CD8-positive, alpha-beta memory T cell (primary cell): Measurements from ENCODE around the gene FYN. TPM values are rescaled to one million over a fixed set of nuclear protein-coding genes. Genes with fewer than 3 reads are reported as not detected.

Source experiments
- CTCF ChIA-PET: fragments of 350-600 bp; sonication (Branson Sonifier 250); formaldehyde crosslinking; loops from one replicate; lab custom pipeline; 2021; ENCODE audit warnings: antibody characterized with exemption; lab: Charles Lee
- POLR2A ChIA-PET: fragments of 350-600 bp; sonication (Branson Sonifier 250); formaldehyde crosslinking; loops from one replicate; lab custom pipeline; 2021; ENCODE audit warnings: antibody characterized with exemption; lab: Charles Lee
- DNase-seq, 5 donors: peaks; one replicate each; pipeline versions ENCODE4 v3.0.0 to v3.0.0-alpha.2; 2020 to 2022; ENCODE audit warnings: mixed read lengths in 1 of 5
- H3K27ac ChIP-seq: one replicate; pipeline ENCODE4 v1.7.0; 2013; ENCODE audit warnings: low read depth, mild to moderate bottlenecking, low read length, moderate library complexity
- H3K27me3 ChIP-seq: 2 replicates; pipeline ENCODE4 v1.7.0; 2013; ENCODE audit warnings: low read length, mild to moderate bottlenecking; ENCODE audit not compliant: insufficient read depth, poor library complexity, severe bottlenecking
- H3K36me3 ChIP-seq: 2 replicates; pipeline ENCODE4 v1.7.0; 2013; ENCODE audit warnings: mild to moderate bottlenecking, low read length, moderate library complexity; ENCODE audit not compliant: insufficient read depth
- H3K4me1 ChIP-seq: 2 replicates; pipeline ENCODE4 v1.7.0; 2013; ENCODE audit warnings: mild to moderate bottlenecking, low read length, moderate library complexity; ENCODE audit not compliant: insufficient read depth
- H3K4me3 ChIP-seq: 2 replicates; pipeline ENCODE4 v1.7.0; 2013; ENCODE audit warnings: mild to moderate bottlenecking, low read length
- H3K9me3 ChIP-seq: 2 replicates; pipeline ENCODE4 v1.7.0; 2013; ENCODE audit warnings: mild to moderate bottlenecking, low read length
- H3K27ac Mint-ChIP-seq, 8 donors: one replicate each; pipeline ENCODE4 v1.8.0; 2020 to 2021; ENCODE audit warnings: mixed read lengths in 8 of 8, mild to moderate bottlenecking in 6 of 8, inconsistent platforms in 3 of 8, moderate library complexity in 3 of 8
- H3K27me3 Mint-ChIP-seq, 2 donors: one replicate each; pipeline ENCODE4 v1.8.0; 2020 to 2021; ENCODE audit warnings: mixed read lengths in 2 of 2, mild to moderate bottlenecking in 1 of 2, moderate library complexity in 1 of 2
- H3K36me3 Mint-ChIP-seq, 3 donors: one replicate each; pipeline ENCODE4 v1.8.0; 2020 to 2021; ENCODE audit warnings: mixed read lengths in 3 of 3, inconsistent platforms in 1 of 3, mild to moderate bottlenecking in 1 of 3
- H3K4me1 Mint-ChIP-seq, 3 donors: one replicate each; pipeline ENCODE4 v1.8.0; 2020 to 2021; ENCODE audit warnings: mixed read lengths in 3 of 3, inconsistent platforms in 1 of 3, mild to moderate bottlenecking in 1 of 3
- H3K4me3 Mint-ChIP-seq, 7 donors: one replicate each; pipeline ENCODE4 v1.8.0; 2020 to 2021; ENCODE audit warnings: mixed read lengths in 7 of 7, mild to moderate bottlenecking in 6 of 7, moderate library complexity in 4 of 7, inconsistent platforms in 2 of 7
- H3K9me3 Mint-ChIP-seq, 5 donors: one replicate each; pipeline ENCODE4 v1.8.0; 2020 to 2022; ENCODE audit warnings: mixed read lengths in 5 of 5, mild to moderate bottlenecking in 3 of 5, moderate library complexity in 2 of 5, inconsistent platforms in 1 of 5
- polyA plus RNA-seq: library from polyadenylated mRNA; unstranded; fragments of 300-500 nt; fragmentation: Illumina TruSeq; gene quantifications from one replicate; pipeline ENCODE4 v1.2.3, GENCODE V29; 2021
- total RNA-seq, 2 experiments: library from RNA; stranded (reverse); gene quantifications; one replicate each; pipeline ENCODE4 v1.2.3, GENCODE V29; 2021

Gene FYN
- total and polyA plus RNA-seq, 3 experiments from 2014 or later = 481 to 611 (median 491) TPM

- CTCF ChIA-PET = interaction anchor here (0.9 to 1.5 kb wide), 3 partner anchors 14 to 56 kb away, joined by 3 to 4 read pairs (median 3); no protein-coding TSS in a partner anchor
- peaks cover 0 to 36% (median 3%) of the 10 kb centered on the region in 3 donors for H3K36me3 Mint-ChIP-seq
- POLR2A ChIA-PET = interaction anchor here (1.2 to 1.8 kb wide), 2 partner anchors 14 to 59 kb away, joined by 3 to 6 read pairs; no protein-coding TSS in a partner anchor
- Histone ChIP-seq H3K36me3 (no peaks in the 10 kb centered on the region), H3K4me3 (no peak overlapping the region), H3K4me1 (peaks cover 64% of the 10 kb centered on the region), H3K27me3 (no peaks in the 10 kb centered on the region), H3K9me3 (no peaks in the 10 kb centered on the region), H3K27ac (no peak overlapping the region)
- peak overlapping the region in 3 of 7 donors; percentile 24 to 76 (median 76) for H3K4me3 Mint-ChIP-seq
- no peak for DNase-seq
- H3K27me3 Mint-ChIP-seq = peaks cover 0 to 1% of the 10 kb centered on the region in 2 donors
- no peaks in the 10 kb centered on the region for H3K9me3 Mint-ChIP-seq
- H3K4me1 Mint-ChIP-seq = peaks cover 63 to 86% (median 82%) of the 10 kb centered on the region in 3 donors
- peak overlapping the region in 7 of 8 donors; percentile 10 to 92 (median 58) for H3K27ac Mint-ChIP-seq
Observed at GRCh38 chr6:111819458-111819857, 53.8 kb downstream of the FYN start.

GRCh38 chr6:111818539-111819226 is 54.6 kb downstream of the FYN start:
- peaks cover 61 to 85% (median 81%) of the 10 kb centered on the region in 3 donors for H3K4me1 Mint-ChIP-seq
- DNase-seq = peak in 1 of 5 donors; percentile 55
- POLR2A ChIA-PET = interaction anchor here (0.9 to 1.8 kb wide), 5 partner anchors 8 to 162 kb away, joined by 3 to 6 read pairs (median 3); no protein-coding TSS in a partner anchor

GRCh38 chr6:111817451-111818120 is 55.7 kb downstream of the FYN start:
- no peak for DNase-seq
- H3K9me3 ChIP-seq = no peaks in the 10 kb centered on the region
- peaks cover 63% of the 10 kb centered on the region for H3K4me1 ChIP-seq
- H3K4me3 ChIP-seq = no peak overlapping the region
- H3K27me3 ChIP-seq = no peaks in the 10 kb centered on the region
- Mint-ChIP-seq H3K27me3 (no peaks in the 10 kb centered on the region), H3K4me3 (peak overlapping the region in 5 of 7 donors; percentile 18 to 76 (median 72)), H3K9me3 (no peaks in the 10 kb centered on the region), H3K36me3 (peaks cover 3 to 48% (median 8%) of the 10 kb centered on the region in 3 donors), H3K27ac (peak overlapping the region in 6 of 8 donors; percentile 55 to 93 (median 78)), H3K4me1 (peaks cover 61 to 85% (median 81%) of the 10 kb centered on the region in 3 donors)
- H3K27ac ChIP-seq = no peak overlapping the region
- H3K36me3 ChIP-seq = no peaks in the 10 kb centered on the region
- ChIA-PET POLR2A (interaction anchor here (1.0 to 1.8 kb wide), 2 partner anchors 12 to 16 kb away, joined by 3 to 6 read pairs; no protein-coding TSS in a partner anchor), CTCF (interaction anchor here (0.8 to 2.2 kb wide), 6 partner anchors 9 to 226 kb away, joined by 3 to 6 read pairs (median 4); partner anchors contain the start of gene FYN)

More at GRCh38 chr6:111818539-111819226, 54.6 kb downstream of the FYN start:
- no peaks in the 10 kb centered on the region for H3K27me3 ChIP-seq
- H3K4me3 Mint-ChIP-seq = peak overlapping the region; percentile 5 to 76 (median 49)
- H3K36me3 ChIP-seq = no peaks in the 10 kb centered on the region
- H3K4me3 ChIP-seq = peak overlapping the region; percentile 2
- H3K9me3 ChIP-seq = no peaks in the 10 kb centered on the region
- peaks cover 1 to 41% (median 5%) of the 10 kb centered on the region in 3 donors for H3K36me3 Mint-ChIP-seq
- no peaks in the 10 kb centered on the region for H3K9me3 Mint-ChIP-seq
- CTCF ChIA-PET = interaction anchor here (0.8 to 2.2 kb wide), 10 partner anchors 8 to 225 kb away, joined by 3 to 6 read pairs (median 4); partner anchors contain the start of gene FYN
- peak overlapping the region; percentile 55 to 92 (median 77) for H3K27ac Mint-ChIP-seq
- H3K27ac ChIP-seq = no peak overlapping the region
- H3K4me1 ChIP-seq = peaks cover 63% of the 10 kb centered on the region
- peaks cover 0 to 1% of the 10 kb centered on the region in 2 donors for H3K27me3 Mint-ChIP-seq

GRCh38 chr6:111813677-111814310 is 59.5 kb downstream of the FYN start:
- Histone ChIP-seq H3K9me3 (no peaks in the 10 kb centered on the region), H3K4me3 (no peak overlapping the region), H3K36me3 (no peaks in the 10 kb centered on the region), H3K4me1 (peaks cover 88% of the 10 kb centered on the region), H3K27me3 (no peaks in the 10 kb centered on the region), H3K27ac (no peak overlapping the region)
- ChIA-PET POLR2A (interaction anchor here (0.7 to 1.1 kb wide), 2 partner anchors 27 to 30 kb away, joined by 3 to 4 read pairs; no protein-coding TSS in a partner anchor), CTCF (interaction anchor here (1.1 to 2.0 kb wide), 7 partner anchors 8 to 215 kb away, joined by 3 to 6 read pairs (median 3); no protein-coding TSS in a partner anchor)
- Mint-ChIP-seq H3K4me1 (peaks cover 78 to 95% (median 91%) of the 10 kb centered on the region in 3 donors), H3K27me3 (no peaks in the 10 kb centered on the region), H3K9me3 (no peaks in the 10 kb centered on the region), H3K36me3 (peaks cover 6 to 64% (median 9%) of the 10 kb centered on the region in 3 donors), H3K27ac (peak overlapping the region; percentile 23 to 94 (median 78)), H3K4me3 (peak overlapping the region; percentile 12 to 86 (median 53))
- DNase-seq = no peak

GRCh38 chr6:111813237-111813636 is 60.0 kb downstream of the FYN start:
- H3K9me3 Mint-ChIP-seq = no peaks in the 10 kb centered on the region
- H3K36me3 ChIP-seq = no peaks in the 10 kb centered on the region
- CTCF ChIA-PET = interaction anchor here (1.2 to 2.0 kb wide), 6 partner anchors 7 to 215 kb away, joined by 3 to 6 read pairs (median 4); no protein-coding TSS in a partner anchor
- peak overlapping the region; percentile 4 to 86 (median 53) for H3K4me3 Mint-ChIP-seq
- H3K9me3 ChIP-seq = no peaks in the 10 kb centered on the region
- no peak overlapping the region for H3K4me3 ChIP-seq
- peaks cover 88% of the 10 kb centered on the region for H3K4me1 ChIP-seq
- H3K36me3 Mint-ChIP-seq = peaks cover 6 to 64% (median 9%) of the 10 kb centered on the region in 3 donors
- no peaks in the 10 kb centered on the region for H3K27me3 Mint-ChIP-seq
- POLR2A ChIA-PET = interaction anchor here (0.7 kb wide), 1 partner anchor 27 kb away, joined by 3 read pairs; no protein-coding TSS in a partner anchor
- no peaks in the 10 kb centered on the region for H3K27me3 ChIP-seq
- no peak overlapping the region for H3K27ac ChIP-seq
- DNase-seq = no peak
- H3K4me1 Mint-ChIP-seq = peaks cover 78 to 95% (median 91%) of the 10 kb centered on the region in 3 donors
- peak overlapping the region in 7 of 8 donors; percentile 23 to 94 (median 83) for H3K27ac Mint-ChIP-seq

GRCh38 chr6:111812060-111813038 is 60.9 kb downstream of the FYN start:
- Mint-ChIP-seq H3K4me3 (peak overlapping the region in 6 of 7 donors; percentile 1 to 68 (median 59)), H3K27ac (peak overlapping the region; percentile 85 to 92 (median 88)), H3K36me3 (peaks cover 6 to 57% (median 7%) of the 10 kb centered on the region in 3 donors), H3K9me3 (no peaks in the 10 kb centered on the region), H3K4me1 (peaks cover 76 to 95% (median 90%) of the 10 kb centered on the region in 3 donors), H3K27me3 (no peaks in the 10 kb centered on the region)
- Histone ChIP-seq H3K27me3 (no peaks in the 10 kb centered on the region), H3K9me3 (no peaks in the 10 kb centered on the region), H3K27ac (no peak overlapping the region), H3K4me1 (peaks cover 83% of the 10 kb centered on the region), H3K4me3 (no peak overlapping the region), H3K36me3 (no peaks in the 10 kb centered on the region)
- ChIA-PET CTCF (interaction anchor here (1.0 to 1.8 kb wide), 2 partner anchors 12 to 35 kb away, joined by 4 to 8 read pairs; no protein-coding TSS in a partner anchor), POLR2A (interaction anchor here (0.6 to 1.5 kb wide), 3 partner anchors 13 to 29 kb away, joined by 3 to 7 read pairs (median 3); no protein-coding TSS in a partner anchor)
- DNase-seq = no peak
